GM12878 (cell line): ENCODE results near the gene CRKL. TPM values are rescaled to one million over a fixed set of nuclear protein-coding genes. Genes with fewer than 3 reads are reported as not detected.
"Not testable (repeated sequence)": the region's sequence is repeated elsewhere in the genome, so short reads cannot be mapped to it uniquely, and the experiment has no call there.

Experiments used
- ATAC-seq: fragments of 200-7000 bp; cut with Tn5 transposase; 3 replicates; pipeline ENCODE4 v1.9.1; 2020; ENCODE audit warnings: mild to moderate bottlenecking, moderate library complexity
- BruUV-seq: library from RNA; stranded (reverse); fragments of 400-500 nt; replicated peaks from 2 replicates; lab custom pipeline; 2021; lab: Mats Ljungman, UMichigan
- CTCF ChIA-PET: fragments of 300-600 bp; sonication (Branson Sonifier 250); formaldehyde crosslinking; extraction: SDS; loops from one replicate; lab custom pipeline; 2021; ENCODE audit warnings: inconsistent platforms; lab: Yijun Ruan, JAX
- POLR2A ChIA-PET: fragments of 350-600 bp; formaldehyde crosslinking; extraction: SDS; loops from one replicate; lab custom pipeline; 2021; ENCODE audit warnings: inconsistent platforms; lab: Charles Lee
- RAD21 ChIA-PET: fragments of 300-600 bp; sonication (Branson Sonifier 250); formaldehyde crosslinking; loops from one replicate; lab custom pipeline; 2023; ENCODE audit warnings: antibody characterized with exemption; ENCODE audit not compliant: unreplicated experiment; lab: Charles Lee
- SMC1A ChIA-PET: fragments of 300-600 bp; sonication (Branson Sonifier 250); formaldehyde crosslinking; loops from one replicate; lab custom pipeline; 2023; ENCODE audit not compliant: unreplicated experiment, uncharacterized antibody; lab: Charles Lee
- DNase-seq: peaks from one replicate; pipeline ENCODE4 v3.0.0-alpha.2; 2011; ENCODE audit warnings: low read depth, low spot score
- FAIRE-seq: peaks from 3 replicates; lab custom pipeline; 2011; peaks lifted over from hg19 to GRCh38; lab: Jason Lieb, UNC
- H2AFZ ChIP-seq: 2 replicates; pipeline ENCODE4 v1.6.0; 2011; ENCODE audit warnings: low read depth, low read length, control low read depth; ENCODE audit not compliant: control insufficient read depth
- H3K27ac ChIP-seq: 2 replicates; pipeline ENCODE4 v1.5.1; 2011; ENCODE audit warnings: control low read depth; ENCODE audit not compliant: control insufficient read depth, insufficient read depth
- H3K27me3 ChIP-seq, 2 experiments: replicated peaks in 1 of 2; 2 replicates each; pipeline versions ENCODE4 v1.6.0 to v1.6.1; 2011; ENCODE audit warnings: low read length in 1 of 2; ENCODE audit not compliant: control insufficient read depth in 2 of 2, insufficient read depth in 2 of 2
- H3K36me3 ChIP-seq, 2 experiments: 2 replicates each; pipeline ENCODE4 v1.5.1; 2011; ENCODE audit warnings: low read length in 1 of 2; ENCODE audit not compliant: control insufficient read depth in 2 of 2, insufficient read depth in 2 of 2
- H3K4me1 ChIP-seq: 2 replicates; pipeline ENCODE4 v1.6.1; 2011; ENCODE audit warnings: mild to moderate bottlenecking, low read length, moderate library complexity, mixed read lengths; ENCODE audit not compliant: control insufficient read depth, insufficient read depth
- H3K4me2 ChIP-seq: 2 replicates; pipeline ENCODE4 v1.6.0; 2011; ENCODE audit warnings: control low read depth; ENCODE audit not compliant: control insufficient read depth, insufficient read depth
- H3K4me3 ChIP-seq: fragments of 200-600 bp; sonication (generic); 2 replicates; pipeline ENCODE4 v1.5.1; 2016
- H3K79me2 ChIP-seq: 2 replicates; pipeline ENCODE4 v1.6.0; 2011; ENCODE audit warnings: low read length; ENCODE audit not compliant: control insufficient read depth, insufficient read depth
- H3K9ac ChIP-seq: 2 replicates; pipeline ENCODE4 v1.8.0; 2011; ENCODE audit warnings: low read length, control low read depth, mixed read lengths; ENCODE audit not compliant: control insufficient read depth, insufficient read depth
- H3K9me3 ChIP-seq: replicated peaks from 3 replicates; pipeline ENCODE4 v1.5.1; 2011; ENCODE audit warnings: mild to moderate bottlenecking, low read length; ENCODE audit not compliant: control insufficient read depth, insufficient read depth
- H4K20me1 ChIP-seq: 2 replicates; pipeline ENCODE4 v1.6.0; 2011; ENCODE audit not compliant: control insufficient read depth, insufficient read depth
- TBL1XR1 ChIP-seq: IDR thresholded peaks from 2 replicates; pipeline ENCODE4 v1.6.1; 2012; ENCODE audit warnings: low read depth, low read length, improper control_type of control experiment
- YBX1 ChIP-seq: fragments of 450-650 bp; IDR thresholded peaks from 2 replicates; pipeline ENCODE4 v1.6.1; 2016; ENCODE audit warnings: antibody characterized with exemption
- WGBS: methylation state at CpG from one replicate; pipeline ENCODE4 v1.1.6; 2016; ENCODE audit warnings: low lambda C conversion rate; ENCODE audit not compliant: insufficient replicate concordance, insufficient coverage; ENCODE audit errors: missing lambda C conversion rate; 5-methylcytosine and 5-hydroxymethylcytosine counted together
- in situ Hi-C: fragments of 300-500 bp; cut with MboI; formaldehyde crosslinking; loops from 9 replicates; pipeline ENCODE4 v1.14.3; 2018; ENCODE audit warnings: mixed read lengths
- intact Hi-C: fragments of 100-400 bp; cut with micrococcal nuclease; formaldehyde crosslinking; loops from one replicate; pipeline ENCODE4 v1.14.2; 2022; ENCODE audit not compliant: unreplicated experiment
- polyA plus RNA-seq, 11 experiments: library from polyadenylated mRNA; depleted of rRNA in 4 of 11; unstranded in 6 of 11; stranded (reverse) in 5 of 11; fragments of >200 nt; fragmentation: Nextera tagmentation in 4 of 11; fragmentation: Illumina TruSeq in 1 of 11; extraction: Ambion mirVana in 4 of 11; extraction: Trizol in 1 of 11; gene quantifications; 1 replicate in 1 of 11; 2 replicates in 10 of 11; pipeline versions ENCODE4 v1.2.1 to v1.2.3, GENCODE V29; 2011 to 2016; ENCODE audit warnings: inconsistent platforms in 2 of 11, missing spikeins in 2 of 11, low read depth in 1 of 11
- total RNA-seq, 4 experiments: library from RNA; depleted of rRNA in 3 of 4; stranded (reverse); fragments of >200 nt in 3 of 4; fragmentation: Illumina TruSeq in 1 of 4; extraction: Trizol in 1 of 4; gene quantifications; 2 replicates each; pipeline versions ENCODE4 v1.2.1 to v1.2.3, GENCODE V29; 2013 to 2021

The CRKL gene
- total and polyA plus RNA-seq, 10 of the 15 experiments (the other 5 are each of a cell fraction or from before 2014, with no cell fraction given), result 12.6 to 61.2 (median 32.7) TPM

DNA sequence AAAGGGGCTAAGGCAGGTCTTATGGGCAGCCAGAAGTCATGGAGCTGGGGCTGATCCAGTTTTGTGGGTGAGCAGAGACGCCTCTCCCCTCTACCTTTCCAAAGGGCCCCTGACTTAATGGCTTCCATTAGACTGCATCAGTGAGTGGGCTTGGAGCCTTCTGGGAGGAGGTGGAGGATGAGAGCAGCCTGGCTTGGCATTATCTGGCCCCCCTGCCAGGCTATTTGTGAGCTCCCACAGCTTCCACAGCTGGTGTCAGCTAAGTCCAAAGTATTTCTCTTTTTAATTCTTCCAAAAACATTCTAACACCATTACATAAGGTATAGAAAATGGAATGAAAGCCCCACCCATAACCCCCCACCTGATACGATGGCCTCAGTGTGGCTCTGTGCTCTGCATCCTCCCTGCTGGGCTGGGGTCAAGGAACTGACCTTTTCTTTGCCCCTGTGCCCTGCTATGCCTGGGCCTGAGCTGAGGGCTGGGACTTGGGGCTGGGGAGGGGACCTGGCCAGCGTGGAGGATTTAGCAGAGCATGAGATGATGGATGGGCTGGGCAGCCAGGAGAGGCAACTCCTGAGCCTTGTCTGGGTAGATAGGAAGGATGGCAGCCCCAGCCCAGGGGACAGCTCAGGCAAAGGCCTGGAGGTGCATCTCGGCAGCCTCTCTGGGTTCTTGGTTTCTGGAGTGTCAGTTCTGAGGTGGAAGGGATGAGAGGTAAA lies 53.9 kb downstream of the CRKL start (continued):
- TF ChIP-seq YBX1 (no peak), TBL1XR1 (no peak)

DNA sequence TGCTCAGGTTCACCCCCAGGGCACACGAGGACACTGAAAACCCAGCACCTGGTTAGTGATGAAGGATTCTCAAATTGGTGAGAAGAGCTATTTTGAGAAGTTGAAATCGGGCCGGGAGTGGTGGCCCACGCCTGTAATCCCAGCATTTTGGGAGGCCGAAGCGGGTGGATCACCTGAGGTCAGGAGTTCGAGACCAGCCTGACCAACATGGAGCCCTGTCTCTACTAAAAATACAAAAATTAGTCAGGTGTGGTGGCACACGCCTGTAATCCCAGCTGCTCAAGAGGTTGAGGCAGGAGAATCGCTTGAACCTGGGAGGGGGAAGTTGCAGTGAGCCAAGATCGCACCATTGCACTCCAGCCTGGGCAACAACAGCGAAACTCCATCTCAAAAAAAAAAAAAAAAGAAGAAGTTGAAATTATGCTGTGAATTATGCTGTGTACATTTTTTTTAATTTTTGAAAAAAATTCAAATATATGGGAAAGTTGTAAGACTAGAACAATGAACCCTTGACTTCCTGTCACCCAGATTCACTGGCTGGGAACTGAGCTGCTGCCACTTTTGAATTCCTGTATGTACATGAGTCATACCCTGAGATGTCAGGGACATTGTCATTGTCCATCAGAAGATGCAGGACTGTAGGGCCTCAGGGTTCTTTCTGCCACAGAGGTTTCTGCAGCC lies 54.9 kb downstream of the CRKL start:
- H3K79me2 ChIP-seq, intact Hi-C loops, FAIRE-seq, H3K9ac ChIP-seq, ATAC-seq, H3K27ac ChIP-seq, H3K9me3 ChIP-seq, H3K36me3 ChIP-seq, CTCF ChIA-PET, H4K20me1 ChIP-seq, H3K4me1 ChIP-seq, H2AFZ ChIP-seq, H3K27me3 ChIP-seq, H3K4me2 ChIP-seq, H3K4me3 ChIP-seq, in situ Hi-C loops, SMC1A ChIA-PET, BruUV-seq, DNase-seq: not testable (repeated sequence)
- 23% methylated on average over 10 of the region's 11 CpGs for WGBS
- POLR2A ChIA-PET, result interaction anchor here (0.7 kb wide), 2 partner anchors 47 to 121 kb away, joined by 3 to 4 read pairs; no protein-coding TSS in a partner anchor
- RAD21 ChIA-PET, result interaction anchor here (1.5 kb wide), 1 partner anchor 10 kb away, joined by 7 read pairs; the partner anchor contains the start of gene LZTR1
